GM12801 (cell line): ENCODE measurements around the gene CCDC54.

Experiments
- TF ChIP-seq, protein P1 (sequence below): IDR thresholded peaks from one replicate; pipeline ENCODE4 v1.5.1; 2011; ENCODE audit warnings: control low read depth; ENCODE audit not compliant: insufficient read length; ENCODE audit errors: extremely low read depth

CCDC54 gene

GRCh38 chr3:107392549-107393165 lies 15.4 kb downstream of the CCDC54 start:
- TF ChIP-seq, protein P1, sequence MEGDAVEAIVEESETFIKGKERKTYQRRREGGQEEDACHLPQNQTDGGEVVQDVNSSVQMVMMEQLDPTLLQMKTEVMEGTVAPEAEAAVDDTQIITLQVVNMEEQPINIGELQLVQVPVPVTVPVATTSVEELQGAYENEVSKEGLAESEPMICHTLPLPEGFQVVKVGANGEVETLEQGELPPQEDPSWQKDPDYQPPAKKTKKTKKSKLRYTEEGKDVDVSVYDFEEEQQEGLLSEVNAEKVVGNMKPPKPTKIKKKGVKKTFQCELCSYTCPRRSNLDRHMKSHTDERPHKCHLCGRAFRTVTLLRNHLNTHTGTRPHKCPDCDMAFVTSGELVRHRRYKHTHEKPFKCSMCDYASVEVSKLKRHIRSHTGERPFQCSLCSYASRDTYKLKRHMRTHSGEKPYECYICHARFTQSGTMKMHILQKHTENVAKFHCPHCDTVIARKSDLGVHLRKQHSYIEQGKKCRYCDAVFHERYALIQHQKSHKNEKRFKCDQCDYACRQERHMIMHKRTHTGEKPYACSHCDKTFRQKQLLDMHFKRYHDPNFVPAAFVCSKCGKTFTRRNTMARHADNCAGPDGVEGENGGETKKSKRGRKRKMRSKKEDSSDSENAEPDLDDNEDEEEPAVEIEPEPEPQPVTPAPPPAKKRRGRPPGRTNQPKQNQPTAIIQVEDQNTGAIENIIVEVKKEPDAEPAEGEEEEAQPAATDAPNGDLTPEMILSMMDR = no peak

DNA sequence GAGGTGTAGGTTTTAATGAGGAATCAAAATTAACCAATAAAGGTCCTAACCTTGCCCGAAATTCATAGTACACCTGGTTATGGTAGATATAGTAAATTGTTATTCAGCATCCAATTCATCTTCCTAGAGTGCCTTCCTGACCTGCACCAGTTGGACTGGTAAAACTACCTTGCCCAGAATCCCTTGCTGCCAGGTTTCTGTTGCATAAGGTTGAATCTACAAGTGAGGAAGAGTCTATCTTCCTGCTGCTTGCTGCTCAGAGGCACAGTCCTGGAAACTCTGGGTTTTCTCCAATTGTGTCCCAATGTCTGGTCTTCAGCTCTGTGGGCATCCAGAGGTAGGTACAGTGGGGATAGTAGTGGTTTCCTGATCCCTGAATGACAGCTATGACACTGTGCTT lies 17.3 kb downstream of the CCDC54 start:
- TF ChIP-seq, protein P1 = no peak

DNA sequence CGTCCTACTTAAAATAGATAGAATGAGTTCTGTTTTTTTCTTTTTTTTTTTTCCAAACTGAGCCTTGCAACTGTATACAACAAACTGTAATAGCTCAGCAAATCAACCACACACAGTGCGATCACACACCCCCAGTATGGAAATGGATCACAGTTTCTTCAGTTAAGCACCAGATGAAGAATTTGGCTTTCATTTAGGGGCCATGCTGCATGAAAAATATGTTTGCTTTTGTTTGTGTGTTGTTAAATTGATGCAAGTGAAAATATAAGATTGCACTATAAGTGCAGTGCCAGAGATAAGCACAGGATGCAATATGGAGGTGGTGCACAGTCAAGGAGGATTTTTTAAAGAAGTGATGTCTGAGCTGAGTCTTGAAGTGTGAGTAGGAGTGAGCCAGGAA lies 17.8 kb downstream of the CCDC54 start:
- TF ChIP-seq, protein P1 = no peak

GRCh38 chr3:107401301-107401700 lies 24.1 kb downstream of the CCDC54 start:
- TF ChIP-seq, protein P1 = no peak

DNA sequence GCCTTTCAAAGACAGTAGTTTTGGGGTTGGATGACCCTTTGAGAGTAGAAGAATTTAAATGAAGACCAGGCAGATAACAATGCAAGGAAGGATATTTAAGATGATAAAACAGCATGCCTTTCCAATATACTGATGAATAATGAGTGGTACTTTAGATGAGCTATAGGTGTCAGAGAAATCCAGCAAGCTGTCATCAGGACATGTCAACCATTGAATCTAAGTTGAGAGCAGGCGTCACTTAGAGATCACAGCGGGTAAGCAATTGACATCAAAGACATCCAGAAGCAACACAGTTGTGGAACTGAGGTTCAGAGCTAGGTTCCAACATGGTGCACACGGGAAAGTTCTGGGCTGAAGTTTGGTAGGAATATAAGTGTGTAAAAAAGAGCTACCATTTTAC lies 25.0 kb downstream of the CCDC54 start:
- TF ChIP-seq, protein P1 = no peak

- TF ChIP-seq, protein P1 = no peak
Observed at GRCh38 chr3:107404727-107405469, 27.7 kb downstream of the CCDC54 start.

GRCh38 chr3:107407355-107407754 lies 30.1 kb downstream of the CCDC54 start:
- TF ChIP-seq, protein P1 = no peak
